ENCODE data around the gene TCL1A.

The TCL1A gene

GRCh38 chr14:95679998-95680735 lies 33.8 kb downstream of the TCL1A start:
- Histone ChIP-seq H3K27me3 (ENCODE audit: control insufficient read depth in 1 of 2, insufficient read depth in 1 of 2, low read length in 2 of 2) (peaks cover 3 to 21% of the 10 kb centered on the region in 2 experiments), H2AFZ (ENCODE audit: low read depth, low read length) (no peak overlapping the region), H3K23ac (ENCODE audit: low read length in 2 of 2) (no peak overlapping the region), H3K14ac (ENCODE audit: low read length in 2 of 2) (no peak overlapping the region), H3K36me3 (ENCODE audit: control insufficient read depth in 1 of 2, insufficient read depth in 2 of 2, low read depth in 1 of 2, low read length in 2 of 2) (no peaks in the 10 kb centered on the region), H2BK5ac (ENCODE audit: low read depth, low read length, poor library complexity, severe bottlenecking) (no peak overlapping the region), H2BK12ac (ENCODE audit: low read length in 2 of 2) (no peak overlapping the region), H3K79me1 (replicated peaks; ENCODE audit: low read length, poor library complexity, severe bottlenecking) (no peaks in the 10 kb centered on the region), H4K91ac (ENCODE audit: low read length) (no peak overlapping the region), H3K27ac (ENCODE audit: low read length, poor library complexity, severe bottlenecking) (no peak overlapping the region), H3K18ac (ENCODE audit: low read depth in 1 of 2, low read length in 2 of 2) (no peak overlapping the region), H2BK120ac (ENCODE audit: low read depth, low read length) (no peak overlapping the region), H2BK15ac (ENCODE audit: low read depth, poor library complexity, severe bottlenecking) (no peak overlapping the region), H3K4me2 (ENCODE audit: low read length, poor library complexity, severe bottlenecking) (no peak overlapping the region), H3K9me3 (ENCODE audit: control insufficient read depth, low read length) (no peaks in the 10 kb centered on the region), H4K8ac (ENCODE audit: low read length) (no peak overlapping the region), H2AK5ac (ENCODE audit: low read length, severe bottlenecking) (no peak overlapping the region), H3K4me3 (ENCODE audit: insufficient read depth in 1 of 2, low read depth in 1 of 2, low read length in 2 of 2) (no peak overlapping the region), H3K9ac (ENCODE audit: low read length) (no peak overlapping the region), H3K4ac (ENCODE audit: low read depth in 1 of 2, low read length in 2 of 2) (no peak overlapping the region), H3K4me1 (ENCODE audit: control insufficient read depth, insufficient read depth, low read depth, low read length) (no peaks in the 10 kb centered on the region)
- no peak for DNase-seq
- 35% methylated on average over 8 of the region's 8 CpGs for whole genome bisulfite sequencing

- H3K9me3 ChIP-seq (ENCODE audit: control insufficient read depth, low read length): no peaks in the 10 kb centered on the region
- H3K36me3 ChIP-seq (ENCODE audit: control insufficient read depth in 1 of 2, insufficient read depth in 2 of 2, low read depth in 1 of 2, low read length in 2 of 2): no peaks in the 10 kb centered on the region
- H3K4me1 ChIP-seq (ENCODE audit: control insufficient read depth, insufficient read depth, low read depth, low read length): no peaks in the 10 kb centered on the region
- WGBS: 72% methylated on average over 4 of the region's 4 CpGs
- H3K9ac ChIP-seq (ENCODE audit: low read length): no peak overlapping the region
- H3K4me2 ChIP-seq (ENCODE audit: low read length, poor library complexity, severe bottlenecking): no peak overlapping the region
- no peak overlapping the region for H2AK5ac ChIP-seq (ENCODE audit: low read length, severe bottlenecking)
- no peak overlapping the region for H2BK120ac ChIP-seq (ENCODE audit: low read depth, low read length)
- no peak overlapping the region for H4K8ac ChIP-seq (ENCODE audit: low read length)
- H3K79me1 ChIP-seq (replicated peaks; ENCODE audit: low read length, poor library complexity, severe bottlenecking): no peaks in the 10 kb centered on the region
- no peak overlapping the region for H4K91ac ChIP-seq (ENCODE audit: low read length)
- no peak overlapping the region for H3K4me3 ChIP-seq (ENCODE audit: insufficient read depth in 1 of 2, low read depth in 1 of 2, low read length in 2 of 2)
- H3K27ac ChIP-seq (ENCODE audit: low read length, poor library complexity, severe bottlenecking): no peak overlapping the region
- no peak overlapping the region for H3K18ac ChIP-seq (ENCODE audit: low read depth in 1 of 2, low read length in 2 of 2)
- no peak overlapping the region for H3K14ac ChIP-seq (ENCODE audit: low read length in 2 of 2)
- H3K23ac ChIP-seq (ENCODE audit: low read length in 2 of 2): no peak overlapping the region
- peaks cover under 1 to 16% of the 10 kb centered on the region in 2 experiments for H3K27me3 ChIP-seq (ENCODE audit: control insufficient read depth in 1 of 2, insufficient read depth in 1 of 2, low read length in 2 of 2)
- no peak overlapping the region for H2AFZ ChIP-seq (ENCODE audit: low read depth, low read length)
- DNase-seq: no peak
- no peak overlapping the region for H2BK15ac ChIP-seq (ENCODE audit: low read depth, poor library complexity, severe bottlenecking)
- H2BK5ac ChIP-seq (ENCODE audit: low read depth, low read length, poor library complexity, severe bottlenecking): no peak overlapping the region
- H3K4ac ChIP-seq (ENCODE audit: low read depth in 1 of 2, low read length in 2 of 2): no peak overlapping the region
- no peak overlapping the region for H2BK12ac ChIP-seq (ENCODE audit: low read length in 2 of 2)
Measured at GRCh38 chr14:95679148-95679815, 34.6 kb downstream of the TCL1A start.

DNA sequence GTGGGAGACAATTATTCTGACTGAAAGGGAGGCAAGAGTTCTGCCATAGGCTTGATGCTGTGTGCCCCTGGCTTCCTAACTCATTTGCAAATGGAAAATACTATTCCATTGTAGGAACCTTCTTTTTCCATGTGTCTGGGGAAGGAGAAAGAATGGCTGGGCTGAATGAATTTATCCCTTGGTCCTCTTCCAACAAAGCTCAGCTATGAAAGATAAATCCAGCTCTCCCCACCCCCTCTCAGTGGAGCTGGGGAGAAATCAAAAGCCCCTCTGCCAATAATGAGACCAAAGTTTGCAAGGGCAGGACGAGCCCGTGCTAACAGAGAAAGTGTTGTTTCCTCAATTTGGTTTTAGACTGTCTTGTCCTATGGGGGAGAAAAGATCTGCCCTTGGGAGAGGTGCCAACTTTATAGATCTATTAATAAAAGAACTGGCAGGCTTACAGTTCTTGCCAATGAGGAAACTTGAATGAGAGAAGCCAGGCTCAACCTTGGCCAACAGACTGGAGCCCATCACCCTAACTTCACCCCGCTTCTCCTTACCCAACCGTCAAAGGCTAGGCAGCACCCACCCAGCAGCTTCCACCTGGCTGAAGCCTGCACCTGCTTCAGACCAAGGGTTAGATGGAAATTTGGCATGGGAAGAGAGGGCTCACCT lies 36.6 kb downstream of the TCL1A start:
- Histone ChIP-seq H3K4ac (ENCODE audit: low read depth in 1 of 2, low read length in 2 of 2) (no peak overlapping the region), H3K23ac (ENCODE audit: low read length in 2 of 2) (no peak overlapping the region), H3K27ac (ENCODE audit: low read length, poor library complexity, severe bottlenecking) (no peak overlapping the region), H4K8ac (ENCODE audit: low read length) (no peak overlapping the region), H3K4me1 (ENCODE audit: control insufficient read depth, insufficient read depth, low read depth, low read length) (no peaks in the 10 kb centered on the region), H3K14ac (ENCODE audit: low read length in 2 of 2) (no peak overlapping the region), H3K9me3 (ENCODE audit: control insufficient read depth, low read length) (no peaks in the 10 kb centered on the region), H2BK12ac (ENCODE audit: low read length in 2 of 2) (no peak overlapping the region), H4K91ac (ENCODE audit: low read length) (no peak overlapping the region), H2AK5ac (ENCODE audit: low read length, severe bottlenecking) (no peak overlapping the region), H2BK5ac (ENCODE audit: low read depth, low read length, poor library complexity, severe bottlenecking) (no peak overlapping the region), H3K36me3 (ENCODE audit: control insufficient read depth in 1 of 2, insufficient read depth in 2 of 2, low read depth in 1 of 2, low read length in 2 of 2) (no peaks in the 10 kb centered on the region), H3K4me2 (ENCODE audit: low read length, poor library complexity, severe bottlenecking) (no peak overlapping the region), H3K18ac (ENCODE audit: low read depth in 1 of 2, low read length in 2 of 2) (no peak overlapping the region), H3K4me3 (ENCODE audit: insufficient read depth in 1 of 2, low read depth in 1 of 2, low read length in 2 of 2) (no peak overlapping the region), H2BK15ac (ENCODE audit: low read depth, poor library complexity, severe bottlenecking) (no peak overlapping the region), H3K9ac (ENCODE audit: low read length) (no peak overlapping the region), H2AFZ (ENCODE audit: low read depth, low read length) (no peak overlapping the region), H3K79me1 (replicated peaks; ENCODE audit: low read length, poor library complexity, severe bottlenecking) (no peaks in the 10 kb centered on the region), H2BK120ac (ENCODE audit: low read depth, low read length) (no peak overlapping the region), H3K27me3 (ENCODE audit: control insufficient read depth in 1 of 2, insufficient read depth in 1 of 2, low read length in 2 of 2) (peaks cover 0 to 9% of the 10 kb centered on the region in 2 experiments)
- no peak for DNase-seq
- 67% methylated on average over 3 of the region's 4 CpGs for WGBS

DNA sequence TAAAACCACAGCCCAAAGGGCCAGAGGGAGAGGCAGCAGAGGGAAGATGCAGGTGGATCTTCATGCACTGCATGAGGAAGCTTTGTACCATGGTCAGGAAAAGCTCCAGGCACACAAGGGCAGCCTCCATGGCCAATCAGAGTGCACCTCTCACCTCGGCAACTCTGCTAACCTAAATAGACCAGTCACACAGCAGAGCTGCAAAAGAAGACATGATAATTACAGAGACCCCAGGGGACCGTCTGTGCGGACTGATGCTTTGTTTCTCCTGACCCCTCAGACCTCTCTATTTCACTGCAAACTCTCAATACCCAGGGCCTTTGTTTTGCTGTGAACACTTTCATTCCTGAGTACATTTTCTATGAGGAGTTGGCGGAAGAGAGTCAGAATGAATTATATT lies 38.4 kb downstream of the TCL1A start:
- no peak for DNase-seq
- H3K18ac ChIP-seq (ENCODE audit: low read depth in 1 of 2, low read length in 2 of 2): no peak overlapping the region
- H3K9ac ChIP-seq (ENCODE audit: low read length): no peak overlapping the region
- no peak overlapping the region for H2AK5ac ChIP-seq (ENCODE audit: low read length, severe bottlenecking)
- H4K8ac ChIP-seq (ENCODE audit: low read length): no peak overlapping the region
- H2BK5ac ChIP-seq (ENCODE audit: low read depth, low read length, poor library complexity, severe bottlenecking): no peak overlapping the region
- no peaks in the 10 kb centered on the region for H3K4me1 ChIP-seq (ENCODE audit: control insufficient read depth, insufficient read depth, low read depth, low read length)
- H3K79me1 ChIP-seq (replicated peaks; ENCODE audit: low read length, poor library complexity, severe bottlenecking): no peaks in the 10 kb centered on the region
- H3K14ac ChIP-seq (ENCODE audit: low read length in 2 of 2): no peak overlapping the region
- no peak overlapping the region for H2BK12ac ChIP-seq (ENCODE audit: low read length in 2 of 2)
- H3K23ac ChIP-seq (ENCODE audit: low read length in 2 of 2): no peak overlapping the region
- H2BK15ac ChIP-seq (ENCODE audit: low read depth, poor library complexity, severe bottlenecking): no peak overlapping the region
- no peak overlapping the region for H3K27ac ChIP-seq (ENCODE audit: low read length, poor library complexity, severe bottlenecking)
- H4K91ac ChIP-seq (ENCODE audit: low read length): no peak overlapping the region
- H3K9me3 ChIP-seq (ENCODE audit: control insufficient read depth, low read length): no peaks in the 10 kb centered on the region
- H3K27me3 ChIP-seq (ENCODE audit: control insufficient read depth in 1 of 2, insufficient read depth in 1 of 2, low read length in 2 of 2): peaks cover 3 to 24% of the 10 kb centered on the region in 2 experiments
- 72% methylated on average over 3 of the region's 4 CpGs for WGBS
- no peak overlapping the region for H3K4ac ChIP-seq (ENCODE audit: low read depth in 1 of 2, low read length in 2 of 2)
- H2BK120ac ChIP-seq (ENCODE audit: low read depth, low read length): no peak overlapping the region
- no peak overlapping the region for H2AFZ ChIP-seq (ENCODE audit: low read depth, low read length)
- H3K4me3 ChIP-seq (ENCODE audit: insufficient read depth in 1 of 2, low read depth in 1 of 2, low read length in 2 of 2): no peak overlapping the region
- H3K4me2 ChIP-seq (ENCODE audit: low read length, poor library complexity, severe bottlenecking): no peak overlapping the region
- H3K36me3 ChIP-seq (ENCODE audit: control insufficient read depth in 1 of 2, insufficient read depth in 2 of 2, low read depth in 1 of 2, low read length in 2 of 2): no peaks in the 10 kb centered on the region
